AG09319 (cell line): ENCODE results near the gene MTMR3.
"Not testable (repeated sequence)": the region's sequence is repeated elsewhere in the genome, so short reads cannot be mapped to it uniquely, and the experiment has no call there.

ENCODE experiments used
- DNase-seq: peaks from one replicate; pipeline ENCODE4 v3.0.0-alpha.2; 2010; ENCODE audit warnings: low read depth; ENCODE audit errors: extremely low read depth
- TF ChIP-seq, protein P1 (sequence below): IDR thresholded peaks from 2 replicates; pipeline ENCODE4 v1.5.1; 2011; ENCODE audit warnings: low read depth, mild to moderate bottlenecking, inconsistent platforms, low read length, moderate library complexity

MTMR3 gene

DNA sequence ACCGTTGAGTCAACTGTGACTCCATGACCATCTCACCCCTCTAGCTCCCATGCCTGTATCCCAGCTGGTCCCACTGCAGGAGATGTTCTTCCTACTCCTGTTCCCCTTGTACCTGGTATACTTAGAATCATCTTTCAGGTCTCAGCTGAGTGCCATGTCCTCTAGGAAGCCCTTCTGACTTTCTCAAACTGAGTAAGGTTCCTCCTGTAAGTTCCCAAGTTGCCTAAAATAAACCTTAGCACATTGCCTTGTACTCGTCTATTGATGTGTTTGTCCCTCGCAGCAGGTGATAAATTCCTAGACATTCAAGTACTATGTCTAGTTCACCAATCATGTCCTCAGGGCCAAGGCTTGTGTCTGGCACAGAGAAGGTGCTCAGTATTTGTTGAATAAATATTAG, 26.5 kb upstream of the MTMR3 start:
- TF ChIP-seq, protein P1, sequence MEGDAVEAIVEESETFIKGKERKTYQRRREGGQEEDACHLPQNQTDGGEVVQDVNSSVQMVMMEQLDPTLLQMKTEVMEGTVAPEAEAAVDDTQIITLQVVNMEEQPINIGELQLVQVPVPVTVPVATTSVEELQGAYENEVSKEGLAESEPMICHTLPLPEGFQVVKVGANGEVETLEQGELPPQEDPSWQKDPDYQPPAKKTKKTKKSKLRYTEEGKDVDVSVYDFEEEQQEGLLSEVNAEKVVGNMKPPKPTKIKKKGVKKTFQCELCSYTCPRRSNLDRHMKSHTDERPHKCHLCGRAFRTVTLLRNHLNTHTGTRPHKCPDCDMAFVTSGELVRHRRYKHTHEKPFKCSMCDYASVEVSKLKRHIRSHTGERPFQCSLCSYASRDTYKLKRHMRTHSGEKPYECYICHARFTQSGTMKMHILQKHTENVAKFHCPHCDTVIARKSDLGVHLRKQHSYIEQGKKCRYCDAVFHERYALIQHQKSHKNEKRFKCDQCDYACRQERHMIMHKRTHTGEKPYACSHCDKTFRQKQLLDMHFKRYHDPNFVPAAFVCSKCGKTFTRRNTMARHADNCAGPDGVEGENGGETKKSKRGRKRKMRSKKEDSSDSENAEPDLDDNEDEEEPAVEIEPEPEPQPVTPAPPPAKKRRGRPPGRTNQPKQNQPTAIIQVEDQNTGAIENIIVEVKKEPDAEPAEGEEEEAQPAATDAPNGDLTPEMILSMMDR, result no peak
- no peak for DNase-seq

DNA sequence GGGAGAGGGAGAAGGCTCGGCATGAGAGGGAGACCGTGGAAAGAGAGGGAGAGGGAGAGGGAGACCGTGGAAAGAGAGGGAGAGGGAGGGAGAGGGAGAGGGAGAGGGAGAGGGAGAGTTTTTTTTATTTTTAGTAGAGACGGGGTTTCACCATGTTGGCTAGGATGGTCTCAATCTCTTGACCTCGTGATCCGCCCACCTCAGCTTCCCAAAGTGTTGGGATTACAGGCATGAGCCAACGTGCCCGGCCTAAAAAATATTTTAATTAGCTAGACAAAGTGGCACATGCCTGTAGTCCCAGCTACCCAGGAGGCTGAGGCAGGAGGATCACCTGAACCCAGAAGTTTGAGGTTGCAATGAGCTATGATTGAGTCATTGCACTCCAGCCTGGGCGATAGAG, 23.9 kb upstream of the MTMR3 start:
- DNase-seq, result not testable (repeated sequence)

DNA sequence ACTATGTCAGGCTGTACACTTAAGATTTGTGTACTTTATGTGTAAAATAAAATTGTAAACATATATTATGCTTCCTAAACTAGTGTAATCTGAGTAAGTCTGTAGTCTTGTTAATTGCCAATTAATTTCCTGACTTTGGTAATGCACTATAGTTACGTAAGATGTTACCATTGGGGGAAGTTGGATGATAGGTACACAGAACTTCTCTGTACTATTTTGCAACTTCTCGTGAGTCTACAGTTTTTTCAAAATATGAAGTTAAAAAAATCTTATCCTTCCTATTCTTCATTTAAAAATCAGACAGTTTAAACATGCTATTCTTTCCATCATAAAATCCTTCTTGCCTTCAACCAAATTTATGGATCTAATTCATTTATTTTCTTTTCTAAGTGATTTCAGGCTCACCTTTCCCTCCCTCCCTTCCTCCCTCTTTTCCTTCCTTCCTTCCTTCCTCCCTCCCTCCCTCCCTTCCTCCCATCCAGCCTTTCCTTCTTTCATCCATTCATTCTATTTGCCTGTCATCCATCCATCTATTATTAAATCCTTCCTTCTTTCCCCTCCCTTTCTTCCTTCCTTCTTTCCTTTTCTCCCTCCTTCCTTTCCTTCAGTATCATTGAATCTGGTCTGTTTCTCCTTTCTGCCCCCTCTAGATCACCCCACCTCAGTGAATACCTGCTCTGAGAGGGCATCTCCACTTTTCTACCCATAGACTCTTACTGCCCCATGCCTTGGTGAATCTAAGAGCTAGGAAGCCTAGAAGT, 22.8 kb upstream of the MTMR3 start:
- TF ChIP-seq, protein P1, result no peak
- DNase-seq, result no peak

DNA sequence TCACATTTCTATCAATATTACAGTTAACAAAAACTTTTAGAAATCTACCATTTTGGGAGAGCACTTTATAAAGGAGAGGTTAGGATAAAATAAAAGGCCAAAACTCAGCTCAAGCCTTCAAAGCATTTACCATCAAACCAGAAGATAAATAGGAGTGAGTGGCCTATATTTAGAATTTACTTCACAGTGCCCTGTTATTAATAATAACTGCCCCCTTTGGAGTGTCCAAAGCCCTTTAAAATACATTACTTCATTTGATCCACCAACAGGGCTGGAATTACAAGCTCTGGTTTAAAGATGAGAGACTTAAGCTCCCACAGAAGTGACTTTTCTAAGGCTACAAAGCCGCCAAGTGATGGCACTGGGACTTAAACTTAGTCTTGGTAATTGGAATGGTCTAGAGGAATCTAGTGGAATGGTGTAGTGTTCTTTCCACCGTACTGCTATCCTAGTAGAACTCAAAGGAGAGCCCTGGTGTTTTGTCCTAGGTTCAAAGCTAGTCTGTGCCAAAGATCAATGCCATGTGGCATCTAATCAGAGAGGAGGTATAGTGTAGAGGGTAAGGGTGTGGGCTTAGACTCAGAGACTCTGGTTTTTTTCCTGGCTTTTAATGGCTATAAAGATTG, 21.2 kb upstream of the MTMR3 start:
- DNase-seq, result no peak
- TF ChIP-seq, protein P1, result no peak

DNA sequence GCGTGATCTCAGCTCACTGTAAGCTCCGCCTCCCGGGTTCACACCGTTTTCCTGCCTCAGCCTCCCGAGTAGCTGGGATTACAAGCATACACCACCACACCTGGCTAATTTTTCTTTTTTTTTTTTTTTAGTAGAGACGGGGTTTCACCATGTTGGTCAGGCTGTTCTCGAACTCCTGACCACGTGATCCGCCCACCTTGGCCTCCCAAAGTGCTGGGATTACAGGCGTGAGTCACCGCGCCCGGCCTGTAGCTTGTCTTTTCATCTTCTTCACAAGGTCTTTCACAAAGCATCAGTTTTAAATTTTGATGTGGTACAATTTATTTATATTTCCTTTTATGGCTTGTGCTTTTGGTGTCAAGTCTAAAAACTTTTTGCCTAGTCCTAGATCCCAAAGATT, 17.4 kb upstream of the MTMR3 start:
- DNase-seq, result not testable (repeated sequence)

DNA sequence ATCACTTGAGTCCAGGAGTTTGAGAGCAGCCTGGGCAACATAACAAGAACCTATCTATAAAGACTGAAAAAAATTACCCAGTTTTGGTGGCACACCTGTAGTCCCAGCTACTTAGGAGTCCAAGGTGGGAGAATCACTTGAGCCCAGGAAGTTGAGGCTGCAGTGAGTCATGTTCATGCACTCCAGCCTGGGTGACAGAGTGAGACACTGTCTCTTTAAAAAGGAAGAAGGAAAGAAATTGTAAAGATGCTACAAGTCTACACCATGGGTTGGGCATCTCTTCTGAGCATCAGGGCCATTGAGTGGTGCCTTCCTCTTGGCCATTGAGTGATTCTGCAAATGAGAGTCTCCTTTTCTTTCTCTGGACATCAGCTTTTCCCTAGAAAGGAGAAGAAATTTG, 15.7 kb upstream of the MTMR3 start:
- TF ChIP-seq, protein P1, result no peak
- DNase-seq, result no peak

DNA sequence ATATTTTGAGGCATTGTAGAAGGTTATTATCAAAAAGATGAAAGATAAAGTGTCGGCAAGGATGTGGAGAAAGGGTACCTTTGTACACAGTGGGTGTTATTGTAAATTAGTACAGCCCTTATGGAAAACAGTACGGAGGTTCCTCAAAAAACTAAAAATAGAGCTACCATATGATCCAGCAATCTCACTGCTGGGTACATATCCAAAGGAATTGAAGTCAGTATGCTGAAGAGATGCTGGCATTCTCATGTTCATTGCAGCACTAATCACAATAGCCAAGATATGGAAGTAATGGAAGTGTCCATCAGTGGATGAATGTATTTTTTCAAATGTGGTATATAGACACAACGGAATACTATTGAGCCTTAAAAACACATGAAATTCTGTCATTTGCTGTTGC, 15.1 kb upstream of the MTMR3 start:
- TF ChIP-seq, protein P1, result no peak
- no peak for DNase-seq

DNA sequence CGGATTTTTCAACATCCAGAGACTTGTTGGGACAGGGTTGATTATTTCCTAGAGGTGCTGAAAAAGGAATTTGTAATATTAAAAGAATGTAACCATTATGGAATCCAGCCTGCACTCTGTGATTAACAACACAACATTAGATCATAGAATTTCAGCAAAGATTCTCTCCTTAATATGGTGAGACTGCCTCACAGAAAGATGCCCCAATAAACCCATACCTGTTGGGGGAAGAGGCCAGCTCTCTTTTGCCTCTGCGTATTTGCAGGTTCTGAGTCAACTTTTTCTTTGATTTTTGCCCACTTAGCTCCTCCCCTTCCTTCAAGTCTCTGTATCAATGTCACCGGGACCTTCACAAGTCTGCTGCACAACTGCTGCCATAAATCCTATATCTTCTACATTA, 12.4 kb upstream of the MTMR3 start:
- TF ChIP-seq, protein P1, result no peak
- DNase-seq, result no peak
